ENCODE results near the gene GLI3. TPM values are rescaled to one million over a fixed set of nuclear protein-coding genes. Genes with fewer than 3 reads are reported as not detected.

The GLI3 gene
- total RNA-seq, 1 experiment from 2014 or later = 0.07 TPM

GRCh38 chr7:42075418-42075817, 161.6 kb downstream of the GLI3 start:
- H3K9me3 ChIP-seq (ENCODE audit: low read length) = no peaks in the 10 kb centered on the region
- no peaks in the 10 kb centered on the region for H3K9me2 ChIP-seq (replicated peaks; ENCODE audit: insufficient read depth, low read length)
- no peak overlapping the region for H2AFZ ChIP-seq (ENCODE audit: low read length)
- no peaks in the 10 kb centered on the region for H3K27me3 ChIP-seq (ENCODE audit: low read length)
- no peak overlapping the region for H3K27ac ChIP-seq (ENCODE audit: low read length)
- H3K9ac ChIP-seq (ENCODE audit: low read length) = no peak overlapping the region
- H3K4me3 ChIP-seq (ENCODE audit: low read length) = no peak overlapping the region
- H3K4me2 ChIP-seq (ENCODE audit: low read depth, low read length, poor library complexity, severe bottlenecking) = no peak overlapping the region
- no peak for DNase-seq
- H3K4me1 ChIP-seq (ENCODE audit: low read length) = no peaks in the 10 kb centered on the region
- no peaks in the 10 kb centered on the region for H4K20me1 ChIP-seq (ENCODE audit: insufficient read depth, low read depth, low read length)
- no peaks in the 10 kb centered on the region for H3K79me2 ChIP-seq (ENCODE audit: low read length)
- H3K36me3 ChIP-seq (ENCODE audit: insufficient read depth, low read length) = no peaks in the 10 kb centered on the region

- H3K4me2 ChIP-seq (ENCODE audit: low read depth, low read length, poor library complexity, severe bottlenecking) = no peak overlapping the region
- no peaks in the 10 kb centered on the region for H3K4me1 ChIP-seq (ENCODE audit: low read length)
- no peak overlapping the region for H3K27ac ChIP-seq (ENCODE audit: low read length)
- no peaks in the 10 kb centered on the region for H4K20me1 ChIP-seq (ENCODE audit: insufficient read depth, low read depth, low read length)
- no peak overlapping the region for H3K4me3 ChIP-seq (ENCODE audit: low read length)
- no peak overlapping the region for H2AFZ ChIP-seq (ENCODE audit: low read length)
- no peaks in the 10 kb centered on the region for H3K36me3 ChIP-seq (ENCODE audit: insufficient read depth, low read length)
- no peak overlapping the region for H3K9ac ChIP-seq (ENCODE audit: low read length)
- DNase-seq = no peak
- no peaks in the 10 kb centered on the region for H3K9me2 ChIP-seq (replicated peaks; ENCODE audit: insufficient read depth, low read length)
- H3K27me3 ChIP-seq (ENCODE audit: low read length) = no peaks in the 10 kb centered on the region
- H3K79me2 ChIP-seq (ENCODE audit: low read length) = no peaks in the 10 kb centered on the region
- H3K9me3 ChIP-seq (ENCODE audit: low read length) = no peaks in the 10 kb centered on the region
Observed at GRCh38 chr7:42074076-42074475, 162.9 kb downstream of the GLI3 start.

- no peak for DNase-seq
- H3K9me2 ChIP-seq (replicated peaks; ENCODE audit: insufficient read depth, low read length) = no peaks in the 10 kb centered on the region
- H3K4me3 ChIP-seq (ENCODE audit: low read length) = no peak overlapping the region
- no peaks in the 10 kb centered on the region for H3K36me3 ChIP-seq (ENCODE audit: insufficient read depth, low read length)
- H2AFZ ChIP-seq (ENCODE audit: low read length) = no peak overlapping the region
- no peak overlapping the region for H3K4me2 ChIP-seq (ENCODE audit: low read depth, low read length, poor library complexity, severe bottlenecking)
- H3K27ac ChIP-seq (ENCODE audit: low read length) = no peak overlapping the region
- H3K9ac ChIP-seq (ENCODE audit: low read length) = no peak overlapping the region
- H3K9me3 ChIP-seq (ENCODE audit: low read length) = no peaks in the 10 kb centered on the region
- no peaks in the 10 kb centered on the region for H3K79me2 ChIP-seq (ENCODE audit: low read length)
- no peaks in the 10 kb centered on the region for H3K4me1 ChIP-seq (ENCODE audit: low read length)
- H4K20me1 ChIP-seq (ENCODE audit: insufficient read depth, low read depth, low read length) = no peaks in the 10 kb centered on the region
- H3K27me3 ChIP-seq (ENCODE audit: low read length) = no peaks in the 10 kb centered on the region
Observed at GRCh38 chr7:42071372-42072261, 165.4 kb downstream of the GLI3 start.

GRCh38 chr7:42070068-42070467, 166.9 kb downstream of the GLI3 start:
- H3K9me3 ChIP-seq (ENCODE audit: low read length) = no peaks in the 10 kb centered on the region
- H3K4me3 ChIP-seq (ENCODE audit: low read length) = no peak overlapping the region
- no peak overlapping the region for H2AFZ ChIP-seq (ENCODE audit: low read length)
- H3K4me1 ChIP-seq (ENCODE audit: low read length) = no peaks in the 10 kb centered on the region
- DNase-seq = no peak
- no peaks in the 10 kb centered on the region for H3K36me3 ChIP-seq (ENCODE audit: insufficient read depth, low read length)
- no peaks in the 10 kb centered on the region for H3K9me2 ChIP-seq (replicated peaks; ENCODE audit: insufficient read depth, low read length)
- H3K4me2 ChIP-seq (ENCODE audit: low read depth, low read length, poor library complexity, severe bottlenecking) = no peak overlapping the region
- no peaks in the 10 kb centered on the region for H3K79me2 ChIP-seq (ENCODE audit: low read length)
- H3K9ac ChIP-seq (ENCODE audit: low read length) = no peak overlapping the region
- no peak overlapping the region for H3K27ac ChIP-seq (ENCODE audit: low read length)
- H4K20me1 ChIP-seq (ENCODE audit: insufficient read depth, low read depth, low read length) = no peaks in the 10 kb centered on the region
- no peaks in the 10 kb centered on the region for H3K27me3 ChIP-seq (ENCODE audit: low read length)

- DNase-seq = no peak
- Histone ChIP-seq H3K9ac (ENCODE audit: low read length) (no peak overlapping the region), H3K4me1 (ENCODE audit: low read length) (no peaks in the 10 kb centered on the region), H3K36me3 (ENCODE audit: insufficient read depth, low read length) (no peaks in the 10 kb centered on the region), H3K27me3 (ENCODE audit: low read length) (no peaks in the 10 kb centered on the region), H3K79me2 (ENCODE audit: low read length) (no peaks in the 10 kb centered on the region), H3K4me2 (ENCODE audit: low read depth, low read length, poor library complexity, severe bottlenecking) (no peak overlapping the region), H3K27ac (ENCODE audit: low read length) (no peak overlapping the region), H3K9me3 (ENCODE audit: low read length) (no peaks in the 10 kb centered on the region), H4K20me1 (ENCODE audit: insufficient read depth, low read depth, low read length) (no peaks in the 10 kb centered on the region), H3K9me2 (replicated peaks; ENCODE audit: insufficient read depth, low read length) (no peaks in the 10 kb centered on the region), H3K4me3 (ENCODE audit: low read length) (no peak overlapping the region), H2AFZ (ENCODE audit: low read length) (no peak overlapping the region)
Observed at GRCh38 chr7:42069590-42069989, 167.4 kb downstream of the GLI3 start.

GRCh38 chr7:42068554-42069280, 168.3 kb downstream of the GLI3 start:
- Histone ChIP-seq H2AFZ (ENCODE audit: low read length) (no peak overlapping the region), H3K4me1 (ENCODE audit: low read length) (no peaks in the 10 kb centered on the region), H3K9me3 (ENCODE audit: low read length) (no peaks in the 10 kb centered on the region), H3K9me2 (replicated peaks; ENCODE audit: insufficient read depth, low read length) (no peaks in the 10 kb centered on the region), H3K79me2 (ENCODE audit: low read length) (no peaks in the 10 kb centered on the region), H3K4me2 (ENCODE audit: low read depth, low read length, poor library complexity, severe bottlenecking) (no peak overlapping the region), H4K20me1 (ENCODE audit: insufficient read depth, low read depth, low read length) (no peaks in the 10 kb centered on the region), H3K36me3 (ENCODE audit: insufficient read depth, low read length) (no peaks in the 10 kb centered on the region), H3K27ac (ENCODE audit: low read length) (no peak overlapping the region), H3K9ac (ENCODE audit: low read length) (no peak overlapping the region), H3K27me3 (ENCODE audit: low read length) (no peaks in the 10 kb centered on the region), H3K4me3 (ENCODE audit: low read length) (no peak overlapping the region)
- DNase-seq = no peak

GRCh38 chr7:42065942-42066341, 171.1 kb downstream of the GLI3 start:
- no peak overlapping the region for H2AFZ ChIP-seq (ENCODE audit: low read length)
- H3K36me3 ChIP-seq (ENCODE audit: insufficient read depth, low read length) = no peaks in the 10 kb centered on the region
- H4K20me1 ChIP-seq (ENCODE audit: insufficient read depth, low read depth, low read length) = no peaks in the 10 kb centered on the region
- H3K4me3 ChIP-seq (ENCODE audit: low read length) = no peak overlapping the region
- H3K4me2 ChIP-seq (ENCODE audit: low read depth, low read length, poor library complexity, severe bottlenecking) = no peak overlapping the region
- H3K9ac ChIP-seq (ENCODE audit: low read length) = no peak overlapping the region
- no peaks in the 10 kb centered on the region for H3K79me2 ChIP-seq (ENCODE audit: low read length)
- no peaks in the 10 kb centered on the region for H3K27me3 ChIP-seq (ENCODE audit: low read length)
- no peak for DNase-seq
- no peaks in the 10 kb centered on the region for H3K9me3 ChIP-seq (ENCODE audit: low read length)
- H3K4me1 ChIP-seq (ENCODE audit: low read length) = peaks cover 3% of the 10 kb centered on the region; the same call in 1 of the 2 replicates
- H3K9me2 ChIP-seq (replicated peaks; ENCODE audit: insufficient read depth, low read length) = no peaks in the 10 kb centered on the region
- H3K27ac ChIP-seq (ENCODE audit: low read length) = no peak overlapping the region

- Histone ChIP-seq H3K4me3 (ENCODE audit: low read length) (no peak overlapping the region), H3K4me1 (ENCODE audit: low read length) (peaks cover 6% of the 10 kb centered on the region; the same call in 1 of the 2 replicates), H3K36me3 (ENCODE audit: insufficient read depth, low read length) (no peaks in the 10 kb centered on the region), H3K79me2 (ENCODE audit: low read length) (no peaks in the 10 kb centered on the region), H3K4me2 (ENCODE audit: low read depth, low read length, poor library complexity, severe bottlenecking) (no peak overlapping the region), H3K9me2 (replicated peaks; ENCODE audit: insufficient read depth, low read length) (no peaks in the 10 kb centered on the region), H3K9me3 (ENCODE audit: low read length) (no peaks in the 10 kb centered on the region), H4K20me1 (ENCODE audit: insufficient read depth, low read depth, low read length) (no peaks in the 10 kb centered on the region), H3K9ac (ENCODE audit: low read length) (no peak overlapping the region), H3K27me3 (ENCODE audit: low read length) (no peaks in the 10 kb centered on the region), H2AFZ (ENCODE audit: low read length) (no peak overlapping the region), H3K27ac (ENCODE audit: low read length) (no peak overlapping the region)
- DNase-seq = no peak
Observed at GRCh38 chr7:42065015-42065414, 172.0 kb downstream of the GLI3 start.
